HG02884 (cell line): ENCODE data around the gene CXCL6.

Experiments
- ATAC-seq: cut with Tn5 transposase; IDR thresholded peaks from one replicate; pipeline ENCODE4 v1.9.1; 2021; ENCODE audit warnings: mild to moderate bottlenecking, moderate library complexity; ENCODE audit not compliant: unreplicated experiment

CXCL6 gene

DNA sequence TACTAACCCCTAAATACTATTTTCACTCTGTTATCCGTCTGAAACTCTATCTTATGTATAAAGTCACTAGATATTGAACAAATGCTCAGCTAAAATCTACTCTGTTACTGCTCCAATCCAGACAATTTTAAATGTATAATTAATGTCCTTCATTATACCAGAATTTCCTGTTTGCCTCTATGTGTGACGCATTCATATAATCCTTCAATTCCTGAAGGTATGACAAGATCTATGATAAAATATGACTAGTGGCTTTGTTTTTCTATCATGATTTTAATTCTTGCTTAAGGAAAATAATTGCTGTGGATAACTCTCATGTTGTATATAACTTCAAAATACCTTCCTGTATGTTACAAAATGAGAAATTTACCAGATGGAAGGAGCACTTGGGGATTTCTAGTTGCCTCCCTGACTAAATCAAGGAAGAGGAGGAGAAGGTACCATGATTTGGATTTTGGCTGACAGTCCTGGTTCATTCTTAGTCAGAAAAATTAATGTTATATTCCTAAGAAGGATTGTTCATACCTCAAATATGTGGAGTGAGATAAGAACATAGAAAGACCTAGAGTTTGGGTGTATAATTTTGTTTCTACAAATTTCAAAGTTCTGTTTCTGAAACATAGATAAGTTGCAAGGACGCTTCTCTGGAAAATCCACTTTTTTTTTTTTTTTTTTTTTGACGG lies 4.9 kb downstream of the CXCL6 start:
- ATAC-seq, result no peak

- no peak for ATAC-seq
Observed at GRCh38 chr4:73842696-73843095, 6.2 kb downstream of the CXCL6 start.

DNA sequence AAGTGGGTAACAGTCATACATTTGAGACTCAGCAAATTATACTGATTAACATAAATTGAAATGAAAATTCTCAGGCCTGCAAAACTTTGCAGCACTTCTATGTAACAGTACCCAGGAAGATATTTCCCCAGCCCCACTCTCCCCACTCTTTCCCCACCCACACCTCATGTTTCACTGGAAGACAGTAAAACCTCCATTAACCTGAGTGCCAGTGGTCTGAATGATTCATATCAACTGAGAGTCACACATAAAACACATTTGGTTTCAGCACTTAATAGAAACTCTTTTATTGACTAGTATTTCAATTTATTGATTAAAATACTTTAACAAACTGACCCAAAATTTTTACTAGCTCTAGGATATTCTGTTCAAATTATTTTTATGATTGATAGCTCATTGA lies 6.9 kb downstream of the CXCL6 start:
- no peak for ATAC-seq

DNA sequence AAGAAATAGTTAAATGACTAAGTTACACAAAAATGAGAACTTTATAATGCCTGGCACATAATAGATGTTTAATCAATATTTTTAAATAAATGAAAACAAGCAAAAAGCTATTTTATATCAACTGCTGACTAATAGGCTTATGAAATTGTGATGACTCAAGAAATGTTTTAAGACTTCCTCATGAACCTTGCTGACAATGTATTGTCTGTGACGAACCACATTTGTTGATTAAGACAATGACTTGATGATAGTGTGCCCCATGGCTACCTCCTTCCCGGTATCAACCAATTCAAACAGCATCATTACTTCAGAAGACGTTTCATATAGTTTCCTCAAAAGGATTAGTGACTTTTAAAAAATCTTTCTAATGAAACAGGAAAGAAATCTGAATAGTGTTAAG lies 7.9 kb downstream of the CXCL6 start:
- no peak for ATAC-seq

GRCh38 chr4:73844806-73845205 lies 8.3 kb downstream of the CXCL6 start:
- ATAC-seq, result no peak

- ATAC-seq, result no peak
Observed at GRCh38 chr4:73847526-73848182, 11.2 kb downstream of the CXCL6 start.

DNA sequence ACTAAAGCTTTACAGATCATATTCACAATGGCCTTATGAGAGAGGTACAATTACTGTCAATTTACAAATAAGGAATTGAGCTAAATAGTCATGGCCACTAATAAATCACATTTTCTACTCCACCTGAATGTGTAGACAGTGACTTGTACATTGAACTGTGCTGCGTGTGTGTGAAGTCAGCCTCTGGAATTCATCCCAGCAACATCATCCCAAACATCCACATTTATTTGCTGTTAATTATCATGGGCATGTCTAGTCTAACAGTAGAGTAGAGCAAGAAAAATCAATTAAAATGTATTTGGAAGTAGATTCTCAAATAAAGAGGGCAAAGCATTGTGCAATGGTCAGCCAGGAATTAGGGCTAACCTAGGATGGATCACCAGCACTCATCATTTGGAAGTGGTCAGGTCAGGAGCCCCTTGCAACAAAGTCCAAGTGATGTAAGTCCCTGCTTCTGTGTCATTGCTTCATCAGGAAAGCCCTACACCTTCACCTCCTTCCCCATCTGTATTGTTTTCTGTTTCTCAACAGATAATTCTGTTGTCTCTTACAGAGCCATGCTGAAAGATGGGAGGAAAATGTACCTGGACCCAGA lies 11.8 kb downstream of the CXCL6 start:
- no peak for ATAC-seq

DNA sequence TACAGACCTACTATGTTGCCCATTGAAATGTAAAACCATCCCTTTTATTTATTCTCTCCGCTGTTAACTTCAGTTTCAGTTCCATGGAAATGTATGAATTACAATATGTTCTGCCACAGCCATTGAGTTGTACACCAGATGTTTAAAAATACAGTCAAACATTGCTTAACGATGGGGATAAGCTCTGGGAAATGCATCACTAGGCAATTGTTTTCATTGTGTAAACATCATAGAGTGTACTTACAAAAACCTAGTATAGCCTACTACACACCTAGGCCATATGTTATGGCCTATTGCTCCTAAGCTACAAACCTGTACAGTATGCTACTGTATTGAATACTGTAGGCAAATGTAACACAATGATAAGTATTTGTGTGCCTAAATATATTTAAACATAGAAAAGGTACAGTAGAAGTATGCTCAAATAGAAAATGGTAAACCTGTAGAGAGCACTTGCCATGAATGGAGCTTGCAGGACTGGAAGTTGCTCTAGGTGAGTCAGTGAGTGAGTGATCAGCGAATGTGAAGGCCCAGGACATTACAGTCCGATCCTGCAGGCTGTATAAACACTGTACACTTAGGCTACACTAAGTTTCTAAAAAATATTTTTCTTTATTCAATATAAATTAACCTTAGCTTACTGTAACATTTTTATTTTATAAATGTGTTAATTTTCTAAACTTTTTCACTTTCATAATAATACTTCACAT lies 13.9 kb downstream of the CXCL6 start:
- no peak for ATAC-seq

- no peak for ATAC-seq
Observed at GRCh38 chr4:73851293-73851692, 14.8 kb downstream of the CXCL6 start.

GRCh38 chr4:73852771-73853170 lies 16.3 kb downstream of the CXCL6 start:
- ATAC-seq, result no peak

- no peak for ATAC-seq
Observed at GRCh38 chr4:73853246-73853704, 16.8 kb downstream of the CXCL6 start, which contains the start of gene PF4V1. Gene PF4V1 (plus strand): TSS chr4:73853296. CDS start chr4:73853363, 67 bp downstream.

GRCh38 chr4:73853718-73854473 lies 17.4 kb downstream of the CXCL6 start:
- ATAC-seq, result no peak

DNA sequence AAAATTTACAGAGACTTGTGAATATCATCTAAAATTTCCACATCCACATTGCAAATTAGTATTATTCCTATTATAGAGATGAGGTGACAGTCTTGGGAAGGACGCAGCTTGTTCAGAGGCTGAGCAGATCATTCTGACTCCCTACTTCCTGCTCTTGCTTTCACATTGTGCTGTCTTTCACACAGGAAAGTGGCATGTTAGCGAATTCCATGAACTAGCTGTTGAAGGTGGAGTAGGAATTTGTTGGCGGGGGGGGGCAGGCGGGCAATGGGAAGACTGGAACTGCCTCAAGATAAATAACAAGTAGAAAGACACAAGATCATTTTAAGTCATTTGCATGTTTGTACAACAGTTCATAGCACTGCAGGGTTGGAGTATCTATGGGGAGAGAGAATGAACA lies 18.9 kb downstream of the CXCL6 start:
- no peak for ATAC-seq

DNA sequence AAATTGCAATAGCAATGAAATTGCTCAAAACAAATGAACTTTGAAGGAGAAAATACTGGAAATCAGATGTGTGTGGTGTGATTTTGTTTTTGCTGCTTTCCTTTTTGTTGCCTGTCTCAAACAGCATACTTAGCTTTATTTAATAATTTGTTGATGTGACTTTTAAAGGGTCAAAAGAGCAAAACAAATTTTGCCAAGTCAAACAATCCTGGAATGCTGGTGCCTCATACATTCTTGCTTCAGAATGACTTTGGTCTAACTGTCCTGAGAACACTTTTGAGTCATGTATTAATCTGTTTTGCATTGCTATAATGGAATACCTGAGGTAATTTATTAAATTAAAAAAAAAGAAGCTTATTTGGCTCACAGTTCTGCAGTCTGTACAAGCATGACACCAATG lies 20.0 kb downstream of the CXCL6 start:
- no peak for ATAC-seq

- no peak for ATAC-seq
Observed at GRCh38 chr4:73859614-73860088, 23.2 kb downstream of the CXCL6 start.

- ATAC-seq, result no peak
Observed at GRCh38 chr4:73860181-73860580, 23.7 kb downstream of the CXCL6 start.

- no peak for ATAC-seq
Observed at GRCh38 chr4:73860917-73861316, 24.4 kb downstream of the CXCL6 start.

DNA sequence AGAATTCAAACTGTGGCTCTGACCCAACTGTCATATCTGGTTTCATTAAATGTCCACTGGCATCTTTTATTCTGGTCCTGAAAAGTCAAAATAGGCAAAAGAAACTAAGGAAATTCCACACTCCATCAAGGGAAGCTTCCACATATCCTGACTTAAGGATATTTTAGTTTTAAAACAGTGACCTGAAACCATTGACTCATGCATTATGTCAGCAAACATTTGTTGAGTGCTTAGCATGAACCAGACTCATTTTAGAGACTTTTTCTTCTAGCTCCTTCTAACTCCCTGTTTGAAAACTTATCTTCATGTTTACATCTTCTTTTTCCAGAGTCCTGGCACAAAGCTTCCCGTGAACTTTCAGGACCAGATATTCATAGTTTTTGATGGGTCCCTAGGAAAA lies 25.8 kb downstream of the CXCL6 start:
- ATAC-seq, result no peak

- ATAC-seq, result no peak
Observed at GRCh38 chr4:73864365-73864764, 27.9 kb downstream of the CXCL6 start.

- no peak for ATAC-seq
Observed at GRCh38 chr4:73864961-73865360, 28.5 kb downstream of the CXCL6 start.
